ENCODE results near the gene INKA1.
"Not testable (repeated sequence)": the region's sequence is repeated elsewhere in the genome, so short reads cannot be mapped to it uniquely, and the experiment has no call there.

Gene INKA1

DNA sequence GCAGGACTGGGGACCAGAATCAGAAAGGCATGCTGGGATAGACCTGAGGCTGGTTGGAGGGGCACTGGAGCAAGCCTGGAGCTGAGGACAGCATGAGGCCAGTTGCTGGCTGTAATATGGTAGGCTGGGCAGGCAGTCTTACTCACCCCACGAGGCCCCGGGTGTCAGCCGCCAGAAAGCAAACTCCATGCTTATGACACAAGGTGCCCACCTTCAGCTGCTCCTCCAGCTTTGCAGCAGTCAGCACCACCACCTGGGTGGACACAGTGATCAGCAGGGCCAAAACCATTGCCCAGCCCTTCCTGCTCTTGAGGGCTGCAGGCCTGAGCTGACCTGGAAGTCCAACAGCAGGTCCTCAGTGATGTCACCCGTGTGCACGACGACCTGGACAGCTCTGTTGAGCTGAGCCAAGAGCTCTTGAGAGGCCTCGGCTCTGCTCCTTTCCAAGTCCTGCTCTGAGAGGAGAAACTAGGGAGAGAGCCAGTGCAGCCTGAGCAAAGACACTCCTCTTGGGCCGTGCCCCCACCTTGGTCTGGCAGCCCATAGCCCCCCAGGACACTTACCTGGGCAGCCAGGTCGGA is 9.9 kb downstream of the INKA1 start:
- Mint-ChIP-seq H3K4me3 (peak overlapping the region; percentile 96), H3K27ac (peak overlapping the region; percentile 91), H3K9me3 (no peaks in the 10 kb centered on the region), H3K27me3 (no peaks in the 10 kb centered on the region), H3K36me3 (peaks cover 13% of the 10 kb centered on the region), H3K4me1 (peaks cover 36% of the 10 kb centered on the region)
- ATAC-seq (ENCODE audit: low read depth) (no peak), DNase-seq (ENCODE audit: low spot score in 2 of 2) (no peak)

DNA sequence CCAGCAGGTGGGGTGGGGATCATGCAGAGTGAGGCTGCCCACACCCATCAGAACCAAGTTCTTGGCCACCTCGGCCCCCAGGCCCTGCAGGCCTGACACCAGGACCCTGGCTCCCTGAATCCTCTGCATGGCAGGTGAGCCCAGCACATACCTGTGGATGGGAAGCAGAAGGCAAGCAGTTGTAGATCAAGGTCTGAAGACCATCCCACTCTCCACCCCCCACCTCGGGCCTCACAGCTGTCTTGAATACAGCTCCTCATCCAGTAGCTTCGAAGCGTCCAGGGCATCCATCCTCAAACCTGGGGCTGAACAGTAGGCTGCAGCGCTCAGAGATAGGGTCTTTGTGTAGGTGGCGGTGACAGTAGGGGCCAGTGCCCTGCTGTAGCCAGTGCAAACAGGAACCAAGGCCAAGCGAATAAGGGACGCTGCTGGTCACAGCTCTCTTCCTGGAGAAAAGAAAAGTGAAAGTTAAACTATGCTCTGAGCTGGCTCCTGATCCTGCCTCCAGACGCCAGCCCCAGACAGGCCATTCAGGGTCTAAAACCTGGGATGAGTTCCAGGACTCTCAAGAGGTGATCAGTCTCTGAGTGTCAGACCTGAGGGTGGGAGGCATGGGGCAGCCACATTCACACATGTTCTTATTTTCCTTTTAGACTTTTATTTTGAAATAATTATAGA is 10.6 kb downstream of the INKA1 start, which contains the start of gene UBA7:
UBA7 (minus strand) TSS at position 457 of the 678 bp plus-strand sequence; CDS start at position 291, 166 bp downstream.
- peak within 1 kb of the TSS; percentile 96 for H3K4me3 Mint-ChIP-seq
- peaks cover 13% of the 10 kb centered on the region for H3K36me3 Mint-ChIP-seq
- no peak for DNase-seq (ENCODE audit: low spot score in 2 of 2)
- H3K27ac Mint-ChIP-seq, result peak within 1 kb of the TSS; percentile 91
- no peaks in the 10 kb centered on the region for H3K27me3 Mint-ChIP-seq
- H3K9me3 Mint-ChIP-seq, result no peaks in the 10 kb centered on the region
- ATAC-seq (ENCODE audit: low read depth), result peak; percentile 91
- peaks cover 30% of the 10 kb centered on the region for H3K4me1 Mint-ChIP-seq

DNA sequence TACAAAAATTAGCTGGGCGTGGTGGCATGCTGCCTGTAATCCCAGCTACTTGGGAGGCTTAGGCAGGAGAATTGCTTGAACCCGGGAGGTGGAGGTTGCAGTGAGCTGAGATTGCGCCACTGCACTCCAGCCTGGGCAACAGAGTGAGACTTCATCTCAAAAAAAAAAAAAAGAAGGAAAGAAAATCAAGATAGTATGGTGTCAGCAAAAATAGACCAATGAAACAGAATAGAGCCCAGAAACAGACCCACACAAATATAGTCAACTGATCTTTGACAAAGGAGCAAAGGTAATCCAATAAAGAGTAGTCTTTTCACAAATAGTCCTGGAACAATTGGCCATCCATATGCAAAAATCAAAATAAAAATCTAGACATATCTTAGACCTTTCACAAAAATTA is 20.1 kb downstream of the INKA1 start:
- H3K27me3 Mint-ChIP-seq; H3K27ac Mint-ChIP-seq; ATAC-seq (ENCODE audit: low read depth); H3K4me1 Mint-ChIP-seq; H3K4me3 Mint-ChIP-seq; H3K36me3 Mint-ChIP-seq; H3K9me3 Mint-ChIP-seq; DNase-seq (ENCODE audit: low spot score in 2 of 2): not testable (repeated sequence)

DNA sequence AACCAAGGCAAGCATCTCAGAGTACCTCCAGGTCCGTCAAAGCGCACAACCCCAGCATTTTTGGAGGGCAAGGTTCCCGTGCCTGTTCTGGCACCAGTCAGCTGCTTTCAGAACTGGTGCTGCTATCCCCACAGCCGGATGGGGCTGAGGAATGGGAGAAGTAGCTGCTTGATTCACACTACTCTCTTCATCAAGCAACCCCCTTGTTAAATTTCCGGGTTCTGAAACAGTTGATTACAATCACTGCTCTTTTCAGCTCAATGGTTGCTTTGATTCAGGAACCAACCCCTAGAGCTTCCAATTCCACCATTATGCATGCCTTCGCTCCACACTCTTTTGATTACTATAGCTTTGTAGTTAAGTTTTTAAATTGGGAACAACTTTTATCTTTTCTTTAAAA is 23.0 kb downstream of the INKA1 start:
- Mint-ChIP-seq H3K4me3 (no peak overlapping the region), H3K27me3 (no peaks in the 10 kb centered on the region), H3K36me3 (no peaks in the 10 kb centered on the region), H3K9me3 (no peaks in the 10 kb centered on the region), H3K4me1 (no peaks in the 10 kb centered on the region), H3K27ac (no peak overlapping the region)
- ATAC-seq (ENCODE audit: low read depth) (no peak), DNase-seq (ENCODE audit: low spot score in 2 of 2) (no peak)

DNA sequence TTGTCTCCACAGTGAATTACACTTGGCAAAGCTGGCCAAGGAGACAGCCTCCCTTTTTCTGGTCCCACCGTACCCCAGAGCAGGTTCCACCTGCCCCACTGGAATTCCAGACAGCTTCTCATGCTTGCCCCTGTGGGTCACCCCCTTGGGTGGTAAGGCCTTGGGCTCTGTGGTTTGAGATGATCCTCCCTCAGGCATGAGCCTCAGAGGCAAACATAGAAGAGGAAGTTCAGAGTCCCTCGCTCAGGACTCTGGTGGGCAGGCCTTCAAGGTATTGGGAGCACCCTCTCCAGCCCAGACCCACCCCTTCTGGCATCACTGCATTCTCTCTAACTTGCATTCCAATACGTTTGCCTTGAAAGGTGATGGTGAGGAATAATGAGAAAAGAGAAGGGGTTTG is 28.3 kb downstream of the INKA1 start:
- Mint-ChIP-seq H3K9me3 (no peaks in the 10 kb centered on the region), H3K36me3 (peaks cover 2% of the 10 kb centered on the region), H3K27me3 (no peaks in the 10 kb centered on the region), H3K4me1 (peaks cover 3% of the 10 kb centered on the region), H3K4me3 (no peak overlapping the region), H3K27ac (no peak overlapping the region)
- no peak for ATAC-seq (ENCODE audit: low read depth)
- DNase-seq (ENCODE audit: low spot score in 2 of 2), result no peak

DNA sequence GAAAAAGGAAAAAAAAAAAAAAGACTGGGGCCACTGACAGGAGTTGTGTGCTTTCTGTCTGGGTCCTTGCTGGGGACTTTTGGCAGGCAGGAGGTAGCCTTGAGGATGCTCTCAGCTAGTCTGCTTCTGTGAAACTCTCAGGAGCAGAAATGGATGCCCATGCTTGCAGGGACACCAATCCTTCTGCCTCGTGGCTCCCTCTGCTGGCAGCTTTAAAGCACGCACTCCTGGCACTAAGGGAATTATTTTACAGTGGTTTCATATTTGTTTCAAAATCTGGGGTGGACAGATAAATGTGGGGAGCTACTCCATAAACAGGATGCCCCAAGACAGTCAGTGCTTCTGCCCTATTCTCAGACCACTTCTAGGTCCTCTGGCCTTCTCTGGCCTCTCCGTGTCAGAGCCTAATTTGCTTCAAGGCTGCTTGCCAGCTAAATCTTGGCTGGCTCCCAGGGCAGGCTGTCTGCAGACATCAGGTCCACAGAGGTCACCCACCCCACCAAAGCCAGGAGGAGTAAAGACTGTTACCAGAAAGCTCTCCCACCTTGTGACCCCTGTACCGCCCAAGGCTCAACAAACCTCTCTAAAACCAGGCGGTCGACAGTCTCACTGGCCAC is 36.2 kb downstream of the INKA1 start:
- H3K4me3 Mint-ChIP-seq, result no peak overlapping the region
- H3K27ac Mint-ChIP-seq, result no peak overlapping the region
- H3K36me3 Mint-ChIP-seq, result peaks cover 2% of the 10 kb centered on the region
- H3K9me3 Mint-ChIP-seq, result no peaks in the 10 kb centered on the region
- ATAC-seq (ENCODE audit: low read depth), result peak; percentile 99
- peaks cover 8% of the 10 kb centered on the region for H3K4me1 Mint-ChIP-seq
- no peaks in the 10 kb centered on the region for H3K27me3 Mint-ChIP-seq
- DNase-seq (ENCODE audit: low spot score in 2 of 2), result peak; percentile 84 to 85

DNA sequence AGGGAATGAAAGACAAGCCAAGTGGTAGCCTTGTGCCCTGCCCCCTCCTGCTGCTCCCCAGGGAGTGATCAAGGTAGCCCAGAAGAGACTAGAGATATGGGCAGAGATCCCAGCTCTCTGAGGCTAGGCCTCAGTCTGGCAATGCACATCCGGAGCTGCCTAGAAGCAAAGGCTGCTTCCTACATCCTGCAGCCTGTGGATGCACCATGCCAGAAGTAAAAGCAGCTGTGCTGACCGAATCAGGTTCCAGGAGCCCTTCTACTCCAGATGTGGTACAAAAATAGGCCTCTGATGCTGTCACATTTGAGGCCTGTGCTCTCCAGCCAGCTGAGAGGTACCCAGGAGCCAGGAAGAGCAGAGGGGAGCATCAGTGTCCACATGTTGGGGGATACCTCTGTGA is 37.3 kb downstream of the INKA1 start:
- Mint-ChIP-seq H3K4me1 (peaks cover 8% of the 10 kb centered on the region), H3K4me3 (no peak overlapping the region), H3K36me3 (no peaks in the 10 kb centered on the region), H3K9me3 (no peaks in the 10 kb centered on the region), H3K27ac (no peak overlapping the region), H3K27me3 (no peaks in the 10 kb centered on the region)
- DNase-seq (ENCODE audit: low spot score in 2 of 2), result no peak
- ATAC-seq (ENCODE audit: low read depth), result no peak

DNA sequence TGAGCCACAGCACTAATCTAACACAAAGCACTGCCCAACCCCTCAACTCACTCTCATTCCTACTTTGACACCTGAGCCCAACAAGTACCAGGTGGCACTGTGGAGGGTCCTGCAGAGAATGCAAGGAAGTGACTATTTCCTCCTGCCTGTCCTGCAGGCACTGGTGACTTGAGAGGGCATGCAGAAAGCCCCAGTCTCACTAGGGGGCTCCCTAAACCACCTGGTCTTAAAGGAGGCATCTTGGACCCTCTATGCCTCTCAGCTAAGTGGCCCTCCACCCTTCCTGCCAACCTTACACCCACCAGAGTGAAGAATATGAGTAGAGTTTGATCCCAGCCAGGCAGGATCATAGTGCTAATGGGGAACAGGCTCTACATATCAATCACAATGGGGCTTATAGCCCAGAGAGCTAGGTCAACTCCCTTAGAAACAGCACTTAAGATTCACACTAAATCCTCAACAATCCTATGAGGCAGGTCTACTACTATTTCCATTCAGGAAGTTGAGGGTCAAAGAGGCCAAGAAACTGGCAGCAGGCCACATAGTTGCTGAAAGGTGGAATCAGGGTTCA is 38.1 kb downstream of the INKA1 start:
- DNase-seq (ENCODE audit: low spot score in 2 of 2), result no peak

DNA sequence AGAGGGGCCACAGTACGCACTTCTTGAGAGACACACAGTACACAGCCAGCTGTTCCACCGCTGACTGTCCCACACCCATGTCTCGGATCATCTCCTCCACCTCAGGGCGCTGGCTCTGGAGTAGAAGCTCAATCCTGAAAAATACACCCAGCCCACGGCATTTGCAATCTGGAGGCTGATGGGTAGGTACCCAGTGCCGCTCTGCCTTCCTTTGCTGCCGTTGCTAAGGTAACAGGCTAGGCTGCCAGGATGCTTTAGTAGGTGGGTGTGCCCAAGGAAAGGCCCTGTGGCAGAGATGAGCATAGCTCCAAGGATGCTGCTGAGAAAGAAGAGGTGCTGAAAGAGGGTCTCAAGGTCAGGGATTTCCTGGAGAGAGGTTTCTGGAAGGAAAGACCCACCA is 38.7 kb downstream of the INKA1 start:
- ATAC-seq (ENCODE audit: low read depth) (no peak), DNase-seq (ENCODE audit: low spot score in 2 of 2) (no peak)
- H3K4me3 Mint-ChIP-seq, result no peak overlapping the region
- H3K27ac Mint-ChIP-seq, result no peak overlapping the region
- no peaks in the 10 kb centered on the region for H3K27me3 Mint-ChIP-seq
- peaks cover 8% of the 10 kb centered on the region for H3K4me1 Mint-ChIP-seq
- no peaks in the 10 kb centered on the region for H3K9me3 Mint-ChIP-seq
- H3K36me3 Mint-ChIP-seq, result no peaks in the 10 kb centered on the region

More for the DNA sequence above, 38.1 kb downstream of the INKA1 start:
- peaks cover 8% of the 10 kb centered on the region for H3K4me1 Mint-ChIP-seq
- no peaks in the 10 kb centered on the region for H3K27me3 Mint-ChIP-seq
- H3K9me3 Mint-ChIP-seq, result no peaks in the 10 kb centered on the region
- H3K36me3 Mint-ChIP-seq, result no peaks in the 10 kb centered on the region
- no peak overlapping the region for H3K27ac Mint-ChIP-seq
- ATAC-seq (ENCODE audit: low read depth), result no peak
- no peak overlapping the region for H3K4me3 Mint-ChIP-seq

DNA sequence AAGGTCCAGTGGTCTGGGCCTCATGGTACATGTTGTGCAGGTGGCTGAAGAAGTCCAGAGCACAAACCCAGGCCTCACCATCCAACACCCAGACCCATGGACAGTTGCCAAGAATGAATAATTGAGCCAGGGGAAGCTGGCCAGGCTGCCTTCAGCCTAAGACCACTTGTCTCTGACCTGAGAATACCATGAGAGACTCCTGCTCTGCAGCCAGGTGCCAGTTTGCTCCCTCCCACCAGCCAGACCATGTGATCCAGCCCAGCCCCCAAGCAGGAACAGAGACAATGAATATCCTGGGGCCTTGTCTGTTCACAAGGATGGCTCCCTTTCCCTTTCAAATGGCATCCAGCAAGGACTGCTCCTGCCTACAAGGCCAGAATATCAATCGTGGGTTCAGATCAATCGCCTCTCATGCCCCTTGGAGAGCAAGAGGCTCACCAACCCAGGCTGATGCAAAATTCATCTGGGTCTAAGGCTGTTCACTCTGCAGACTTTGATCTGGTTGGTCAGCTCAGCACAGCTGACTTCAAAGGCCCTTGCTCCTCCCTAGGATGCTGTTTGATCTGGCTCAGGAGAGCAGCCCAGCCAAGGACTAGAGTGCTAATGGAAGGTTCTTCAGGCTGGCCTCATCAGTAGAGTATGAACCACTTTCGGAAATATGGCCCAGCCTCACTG is 39.9 kb downstream of the INKA1 start:
- Mint-ChIP-seq H3K9me3 (no peaks in the 10 kb centered on the region), H3K4me3 (no peak overlapping the region), H3K27me3 (no peaks in the 10 kb centered on the region), H3K27ac (no peak overlapping the region), H3K36me3 (peaks cover 3% of the 10 kb centered on the region), H3K4me1 (peaks cover 8% of the 10 kb centered on the region)
- ATAC-seq (ENCODE audit: low read depth) (no peak), DNase-seq (ENCODE audit: low spot score in 2 of 2) (no peak)

DNA sequence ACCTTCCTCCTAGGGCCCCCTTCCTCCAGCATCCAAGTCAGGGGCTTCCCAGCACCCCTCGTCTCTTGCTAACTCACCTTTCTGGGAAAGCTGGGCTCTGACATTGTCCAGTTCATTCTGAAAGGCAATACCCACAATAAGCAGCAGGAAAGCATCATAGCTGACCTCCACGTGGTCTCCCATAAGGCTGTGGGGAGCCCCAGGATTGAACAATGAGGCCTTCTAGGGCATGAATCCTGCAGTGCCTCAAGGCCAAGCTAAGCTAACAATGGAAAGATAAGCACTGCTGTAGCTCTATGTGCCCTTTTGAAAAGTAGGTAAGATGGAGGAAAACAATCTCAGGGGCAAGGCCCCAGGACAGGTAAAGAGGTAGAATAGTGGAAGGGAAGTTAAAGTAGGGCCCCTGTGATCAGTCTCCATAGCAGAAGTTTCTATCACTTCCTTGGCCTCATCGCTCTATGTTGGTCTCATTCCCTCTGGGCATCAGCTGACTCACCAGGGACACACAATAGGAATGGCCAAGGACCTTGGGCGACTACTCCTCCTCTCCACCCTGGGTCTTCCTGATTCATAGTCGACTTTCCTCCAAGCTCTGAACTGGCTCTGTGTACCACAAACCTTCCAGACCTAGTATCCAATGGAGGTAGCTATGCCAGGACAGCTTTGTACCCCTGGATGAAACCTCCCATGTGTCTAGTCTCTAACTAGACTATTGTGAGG is 41.6 kb downstream of the INKA1 start:
- Mint-ChIP-seq H3K4me1 (peaks cover 3% of the 10 kb centered on the region), H3K27ac (no peak overlapping the region), H3K36me3 (peaks cover 3% of the 10 kb centered on the region), H3K4me3 (no peak overlapping the region), H3K27me3 (no peaks in the 10 kb centered on the region), H3K9me3 (no peaks in the 10 kb centered on the region)
- no peak for ATAC-seq (ENCODE audit: low read depth)
- no peak for DNase-seq (ENCODE audit: low spot score in 2 of 2)

DNA sequence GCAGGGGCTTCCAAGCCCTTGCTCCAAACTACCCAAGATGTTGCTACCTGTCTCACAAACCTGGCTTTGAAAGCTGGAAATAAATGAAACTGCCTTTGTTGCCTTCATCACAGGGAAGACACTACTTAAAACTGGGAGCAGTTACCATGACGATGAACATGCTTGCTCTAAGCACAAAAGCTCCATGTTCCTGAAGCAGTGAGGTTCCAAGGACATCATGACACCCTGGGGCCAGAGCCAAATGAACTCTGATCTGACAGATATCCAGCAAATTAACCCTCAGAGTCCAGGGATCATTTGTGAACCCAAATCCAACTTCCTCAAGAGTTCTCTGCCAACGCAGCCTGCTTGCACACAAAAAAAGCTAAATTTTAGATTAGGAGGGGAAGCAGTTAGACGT is 42.6 kb downstream of the INKA1 start:
- Mint-ChIP-seq H3K27ac (no peak overlapping the region), H3K27me3 (no peaks in the 10 kb centered on the region), H3K36me3 (peaks cover 3% of the 10 kb centered on the region), H3K9me3 (no peaks in the 10 kb centered on the region), H3K4me3 (no peak overlapping the region), H3K4me1 (peaks cover 3% of the 10 kb centered on the region)
- DNase-seq (ENCODE audit: low spot score in 2 of 2), result no peak
- ATAC-seq (ENCODE audit: low read depth), result no peak

Measured in memory B cell (primary cell).